ENCODE results near the gene PPIP5K1.
"Not testable (repeated sequence)": the region's sequence is repeated elsewhere in the genome, so short reads cannot be mapped to it uniquely, and the experiment has no call there.

Gene PPIP5K1

DNA sequence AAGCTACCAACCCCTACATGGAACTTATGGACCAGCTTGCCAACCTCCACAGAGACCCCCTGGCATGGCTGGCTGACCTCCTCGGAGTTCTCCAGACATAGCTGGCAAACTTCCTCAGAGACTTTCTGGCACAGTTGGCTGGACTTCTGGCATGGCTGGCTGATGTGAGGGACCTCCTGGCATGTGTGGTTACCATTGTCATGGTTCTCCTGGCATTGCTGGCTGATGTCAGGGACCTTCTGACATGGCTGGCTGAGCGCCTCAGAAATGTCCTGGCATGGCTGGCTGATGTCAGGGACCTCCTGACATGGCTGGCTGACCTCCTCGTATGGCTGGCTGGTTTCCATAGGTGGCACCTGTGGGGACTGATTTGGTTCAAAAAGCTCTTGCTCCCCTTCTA, 55.1 kb downstream of the PPIP5K1 start:
- H4K20me1 ChIP-seq (ENCODE audit: insufficient read depth) = no peaks in the 10 kb centered on the region
- H2AFZ ChIP-seq (ENCODE audit: low read depth) = no peak overlapping the region
- no peaks in the 10 kb centered on the region for H3K4me1 ChIP-seq (ENCODE audit: low read depth, poor library complexity, severe bottlenecking)
- H3K9ac ChIP-seq = no peak overlapping the region
- H3K79me2 ChIP-seq (ENCODE audit: insufficient read depth, low read depth) = no peaks in the 10 kb centered on the region
- H3K36me3 ChIP-seq (ENCODE audit: insufficient read depth) = no peaks in the 10 kb centered on the region
- no peak overlapping the region for H3K4me3 ChIP-seq (IDR thresholded peaks at IDR 0.05; ENCODE audit: insufficient read depth, low read depth, low read length)
- no peaks in the 10 kb centered on the region for H3K27me3 ChIP-seq (ENCODE audit: insufficient read depth, low read depth)
- H3K27ac ChIP-seq = no peak overlapping the region
- no peak overlapping the region for H3K4me2 ChIP-seq
- TF ChIP-seq, protein P1, sequence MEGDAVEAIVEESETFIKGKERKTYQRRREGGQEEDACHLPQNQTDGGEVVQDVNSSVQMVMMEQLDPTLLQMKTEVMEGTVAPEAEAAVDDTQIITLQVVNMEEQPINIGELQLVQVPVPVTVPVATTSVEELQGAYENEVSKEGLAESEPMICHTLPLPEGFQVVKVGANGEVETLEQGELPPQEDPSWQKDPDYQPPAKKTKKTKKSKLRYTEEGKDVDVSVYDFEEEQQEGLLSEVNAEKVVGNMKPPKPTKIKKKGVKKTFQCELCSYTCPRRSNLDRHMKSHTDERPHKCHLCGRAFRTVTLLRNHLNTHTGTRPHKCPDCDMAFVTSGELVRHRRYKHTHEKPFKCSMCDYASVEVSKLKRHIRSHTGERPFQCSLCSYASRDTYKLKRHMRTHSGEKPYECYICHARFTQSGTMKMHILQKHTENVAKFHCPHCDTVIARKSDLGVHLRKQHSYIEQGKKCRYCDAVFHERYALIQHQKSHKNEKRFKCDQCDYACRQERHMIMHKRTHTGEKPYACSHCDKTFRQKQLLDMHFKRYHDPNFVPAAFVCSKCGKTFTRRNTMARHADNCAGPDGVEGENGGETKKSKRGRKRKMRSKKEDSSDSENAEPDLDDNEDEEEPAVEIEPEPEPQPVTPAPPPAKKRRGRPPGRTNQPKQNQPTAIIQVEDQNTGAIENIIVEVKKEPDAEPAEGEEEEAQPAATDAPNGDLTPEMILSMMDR (conservative IDR thresholded peaks at IDR 0.05; ENCODE audit: low read depth, low read length) = no peak

DNA sequence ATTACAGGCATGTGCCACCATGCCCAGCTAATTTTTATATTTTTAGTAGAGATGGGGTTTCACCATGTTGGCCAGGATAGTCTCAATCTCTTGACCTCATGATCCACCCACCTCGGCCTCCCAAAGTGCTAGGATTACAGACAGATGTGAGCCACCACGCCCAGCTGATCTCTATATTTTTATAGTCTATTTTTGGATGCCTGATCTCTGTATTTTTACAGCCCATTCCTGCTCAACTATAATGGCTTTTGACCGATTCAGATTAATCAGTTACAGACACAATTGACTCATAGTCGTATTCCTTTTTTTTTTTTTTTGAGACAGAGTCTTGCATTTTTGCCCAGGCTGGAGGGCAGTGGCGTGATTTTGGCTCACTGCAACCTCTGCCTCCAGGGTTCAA, 57.2 kb downstream of the PPIP5K1 start:
- not testable (repeated sequence) for H3K36me3 ChIP-seq (ENCODE audit: insufficient read depth); H3K4me3 ChIP-seq (IDR thresholded peaks at IDR 0.05; ENCODE audit: insufficient read depth, low read depth, low read length); H3K27ac ChIP-seq; H3K4me1 ChIP-seq (ENCODE audit: low read depth, poor library complexity, severe bottlenecking); H4K20me1 ChIP-seq (ENCODE audit: insufficient read depth); H2AFZ ChIP-seq (ENCODE audit: low read depth); H3K9ac ChIP-seq; H3K79me2 ChIP-seq (ENCODE audit: insufficient read depth, low read depth); H3K4me2 ChIP-seq; H3K27me3 ChIP-seq (ENCODE audit: insufficient read depth, low read depth)

DNA sequence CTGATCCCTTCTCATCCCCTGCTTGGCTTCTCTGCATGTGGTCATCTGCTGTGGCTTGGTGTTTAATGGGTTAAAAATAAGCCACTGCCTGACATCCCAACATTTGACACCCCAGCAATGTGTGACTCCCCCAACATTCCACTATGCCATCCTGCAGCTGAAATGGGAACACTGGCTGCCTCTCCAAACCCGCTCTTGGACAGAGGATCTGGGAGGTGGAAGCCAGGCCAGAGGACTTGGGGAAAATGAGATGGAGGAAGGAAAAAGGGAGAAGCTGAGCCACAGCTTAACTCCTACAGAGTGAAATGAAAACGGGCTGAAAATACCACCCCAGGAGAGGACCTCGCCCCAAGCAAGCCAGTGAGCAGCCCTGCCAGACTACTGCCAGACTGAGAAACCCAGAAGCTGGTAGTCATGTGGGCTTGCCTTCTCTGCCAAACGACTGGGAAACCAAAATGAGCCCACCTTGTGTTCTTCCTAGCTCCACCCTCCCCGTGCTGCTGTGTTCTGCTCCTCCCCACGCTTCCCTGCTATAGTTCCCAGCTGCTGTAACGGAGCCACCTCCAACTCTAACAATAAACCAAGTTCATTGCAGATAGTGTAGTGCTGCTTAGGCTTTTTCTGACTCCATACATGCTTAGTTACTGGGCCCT, 58.9 kb downstream of the PPIP5K1 start:
- Histone ChIP-seq H3K36me3 (ENCODE audit: insufficient read depth) (no peaks in the 10 kb centered on the region), H3K79me2 (ENCODE audit: insufficient read depth, low read depth) (no peaks in the 10 kb centered on the region), H3K4me3 (IDR thresholded peaks at IDR 0.05; ENCODE audit: insufficient read depth, low read depth, low read length) (no peak overlapping the region), H3K4me2 (no peak overlapping the region), H2AFZ (ENCODE audit: low read depth) (no peak overlapping the region), H3K27me3 (ENCODE audit: insufficient read depth, low read depth) (no peaks in the 10 kb centered on the region), H4K20me1 (ENCODE audit: insufficient read depth) (no peaks in the 10 kb centered on the region), H3K9ac (no peak overlapping the region), H3K4me1 (ENCODE audit: low read depth, poor library complexity, severe bottlenecking) (no peaks in the 10 kb centered on the region), H3K27ac (no peak overlapping the region)
- TF ChIP-seq, protein P1 (conservative IDR thresholded peaks at IDR 0.05; ENCODE audit: low read depth, low read length) = no peak

DNA sequence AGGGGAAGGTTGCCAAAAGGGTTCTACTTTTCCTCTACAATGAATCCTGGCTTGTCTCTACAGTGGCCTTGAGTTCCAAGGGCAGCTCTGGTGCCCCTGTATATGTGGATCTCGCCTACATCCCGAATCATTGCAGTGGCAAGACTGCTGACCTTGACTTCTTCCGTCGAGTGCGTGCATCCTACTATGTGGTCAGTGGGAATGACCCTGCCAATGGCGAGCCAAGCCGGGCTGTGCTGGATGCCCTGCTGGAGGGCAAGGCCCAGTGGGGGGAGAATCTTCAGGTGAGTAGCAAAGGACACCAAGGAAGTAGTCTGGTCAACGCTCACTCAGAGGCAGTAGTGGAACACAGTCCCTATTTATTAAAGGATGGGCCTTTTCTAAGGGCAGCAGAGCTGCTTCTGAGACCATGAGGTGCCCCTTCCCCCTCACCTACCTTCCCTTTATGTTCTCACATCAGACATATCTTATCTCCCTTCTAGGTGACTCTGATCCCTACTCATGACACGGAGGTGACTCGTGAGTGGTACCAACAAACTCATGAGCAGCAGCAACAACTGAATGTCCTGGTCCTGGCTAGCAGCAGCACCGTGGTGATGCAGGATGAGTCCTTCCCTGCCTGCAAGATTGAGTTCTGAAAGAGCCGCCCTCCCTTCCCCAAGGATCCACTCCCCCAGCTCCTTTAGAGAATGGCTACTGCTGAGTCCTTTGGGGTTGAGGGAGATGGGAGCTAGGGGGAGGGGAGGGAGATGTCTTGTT, 60.2 kb downstream of the PPIP5K1 start:
- H3K4me1 ChIP-seq (ENCODE audit: low read depth, poor library complexity, severe bottlenecking) = no peaks in the 10 kb centered on the region
- no peak overlapping the region for H3K4me3 ChIP-seq (IDR thresholded peaks at IDR 0.05; ENCODE audit: insufficient read depth, low read depth, low read length)
- no peaks in the 10 kb centered on the region for H3K36me3 ChIP-seq (ENCODE audit: insufficient read depth)
- no peaks in the 10 kb centered on the region for H3K27me3 ChIP-seq (ENCODE audit: insufficient read depth, low read depth)
- no peaks in the 10 kb centered on the region for H4K20me1 ChIP-seq (ENCODE audit: insufficient read depth)
- H3K79me2 ChIP-seq (ENCODE audit: insufficient read depth, low read depth) = no peaks in the 10 kb centered on the region
- no peak overlapping the region for H2AFZ ChIP-seq (ENCODE audit: low read depth)
- no peak overlapping the region for H3K27ac ChIP-seq
- H3K4me2 ChIP-seq = no peak overlapping the region
- no peak overlapping the region for H3K9ac ChIP-seq
- TF ChIP-seq, protein P1 (conservative IDR thresholded peaks at IDR 0.05; ENCODE audit: low read depth, low read length) = no peak

DNA sequence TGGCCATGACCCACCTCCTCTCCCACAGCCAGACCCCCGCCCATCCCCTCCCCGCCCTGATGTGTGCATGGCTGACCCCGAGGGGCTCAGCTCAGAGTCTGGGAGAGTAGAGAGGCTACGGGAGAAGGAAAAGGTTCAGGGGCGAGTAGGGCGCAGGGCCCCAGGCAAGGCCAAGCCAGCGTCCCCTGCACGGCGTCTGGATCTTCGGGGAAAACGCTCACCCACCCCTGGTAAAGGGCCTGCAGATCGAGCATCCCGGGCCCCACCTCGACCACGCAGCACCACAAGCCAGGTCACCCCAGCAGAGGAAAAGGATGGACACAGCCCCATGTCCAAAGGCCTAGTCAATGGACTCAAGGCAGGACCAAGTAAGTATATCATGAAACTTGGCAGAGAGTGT, 60.9 kb downstream of the PPIP5K1 start:
- Histone ChIP-seq H4K20me1 (ENCODE audit: insufficient read depth) (no peaks in the 10 kb centered on the region), H3K36me3 (ENCODE audit: insufficient read depth) (no peaks in the 10 kb centered on the region), H3K79me2 (ENCODE audit: insufficient read depth, low read depth) (no peaks in the 10 kb centered on the region), H3K27ac (no peak overlapping the region), H3K4me3 (IDR thresholded peaks at IDR 0.05; ENCODE audit: insufficient read depth, low read depth, low read length) (no peak overlapping the region), H3K4me2 (no peak overlapping the region), H2AFZ (ENCODE audit: low read depth) (no peak overlapping the region), H3K4me1 (ENCODE audit: low read depth, poor library complexity, severe bottlenecking) (no peaks in the 10 kb centered on the region), H3K27me3 (ENCODE audit: insufficient read depth, low read depth) (peaks cover 3% of the 10 kb centered on the region; the same call in 1 of the 2 replicates), H3K9ac (no peak overlapping the region)
- TF ChIP-seq, protein P1 (conservative IDR thresholded peaks at IDR 0.05; ENCODE audit: low read depth, low read length) = no peak
